Measurements from ENCODE around the gene GRIN2A.

GRIN2A gene

DNA sequence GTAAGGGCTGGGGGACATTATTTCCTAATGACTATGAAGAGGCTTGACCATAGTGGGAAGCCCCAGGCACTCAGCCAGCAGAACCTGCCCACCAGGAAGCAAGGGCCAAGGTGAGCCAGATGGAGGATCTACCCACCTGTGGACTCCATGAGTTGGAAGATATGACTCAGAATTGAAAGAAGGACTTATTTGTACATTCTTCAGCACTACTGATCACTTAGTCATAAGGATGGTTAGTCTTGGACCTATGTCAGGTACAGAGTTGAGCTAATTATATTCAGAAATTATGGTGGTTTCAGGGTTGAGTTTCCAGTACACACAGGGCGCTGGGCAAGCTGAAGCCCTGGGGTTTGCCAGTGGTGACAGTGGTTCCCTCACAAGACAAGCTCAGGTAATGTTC lies 24.0 kb upstream of the GRIN2A start:
- TF ChIP-seq, protein P1, sequence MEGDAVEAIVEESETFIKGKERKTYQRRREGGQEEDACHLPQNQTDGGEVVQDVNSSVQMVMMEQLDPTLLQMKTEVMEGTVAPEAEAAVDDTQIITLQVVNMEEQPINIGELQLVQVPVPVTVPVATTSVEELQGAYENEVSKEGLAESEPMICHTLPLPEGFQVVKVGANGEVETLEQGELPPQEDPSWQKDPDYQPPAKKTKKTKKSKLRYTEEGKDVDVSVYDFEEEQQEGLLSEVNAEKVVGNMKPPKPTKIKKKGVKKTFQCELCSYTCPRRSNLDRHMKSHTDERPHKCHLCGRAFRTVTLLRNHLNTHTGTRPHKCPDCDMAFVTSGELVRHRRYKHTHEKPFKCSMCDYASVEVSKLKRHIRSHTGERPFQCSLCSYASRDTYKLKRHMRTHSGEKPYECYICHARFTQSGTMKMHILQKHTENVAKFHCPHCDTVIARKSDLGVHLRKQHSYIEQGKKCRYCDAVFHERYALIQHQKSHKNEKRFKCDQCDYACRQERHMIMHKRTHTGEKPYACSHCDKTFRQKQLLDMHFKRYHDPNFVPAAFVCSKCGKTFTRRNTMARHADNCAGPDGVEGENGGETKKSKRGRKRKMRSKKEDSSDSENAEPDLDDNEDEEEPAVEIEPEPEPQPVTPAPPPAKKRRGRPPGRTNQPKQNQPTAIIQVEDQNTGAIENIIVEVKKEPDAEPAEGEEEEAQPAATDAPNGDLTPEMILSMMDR (IDR thresholded peaks at IDR 0.05; ENCODE audit: low read depth, low read length, missing control alignments) = no peak
- no peak overlapping the region for H3K4me3 ChIP-seq (replicated peaks; ENCODE audit: low read depth, low read length)
- DNase-seq (ENCODE audit: extremely low read depth, low read depth) = no peak

DNA sequence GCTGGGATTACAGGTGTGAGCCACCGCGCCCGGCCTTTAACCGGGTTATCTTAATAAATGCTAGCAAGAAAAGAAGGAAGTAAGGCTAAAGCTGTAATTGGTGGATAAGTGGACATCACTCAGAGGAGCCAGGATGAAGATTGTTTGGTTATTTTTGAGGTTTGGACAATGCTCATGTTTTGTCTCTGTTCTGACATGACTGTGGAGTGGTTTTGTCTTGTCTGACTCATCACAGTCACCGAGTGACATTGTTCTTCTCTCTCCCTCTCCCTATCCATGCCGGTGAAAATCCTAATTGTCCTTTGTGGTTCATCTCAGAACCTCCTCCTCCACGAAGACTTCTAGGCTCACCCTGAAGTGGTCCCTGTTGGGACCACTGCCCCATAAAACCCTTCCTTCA lies 23.5 kb upstream of the GRIN2A start:
- no peak overlapping the region for H3K4me3 ChIP-seq (replicated peaks; ENCODE audit: low read depth, low read length)

DNA sequence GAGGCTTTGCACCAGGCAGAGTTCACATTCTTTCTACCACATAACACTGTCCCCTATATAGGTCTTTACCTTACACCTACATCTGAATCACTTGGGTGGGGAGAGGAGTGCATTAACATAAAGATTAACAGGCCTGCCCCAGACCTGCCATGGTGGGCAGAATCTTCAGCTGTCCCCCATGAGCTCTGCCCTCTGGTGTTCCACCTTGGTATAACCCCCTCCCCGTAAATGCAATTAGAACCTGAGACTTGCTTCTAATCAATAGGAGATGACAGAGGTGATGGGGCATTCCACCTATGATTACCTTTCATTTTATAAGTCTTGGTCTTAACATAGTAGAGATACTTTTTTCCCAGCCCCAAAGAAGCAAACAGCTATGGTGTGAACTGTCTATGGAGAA lies 20.4 kb upstream of the GRIN2A start:
- TF ChIP-seq, protein P1 (IDR thresholded peaks at IDR 0.05; ENCODE audit: low read depth, low read length, missing control alignments) = no peak
- DNase-seq (ENCODE audit: extremely low read depth, low read depth) = no peak
- H3K4me3 ChIP-seq (replicated peaks; ENCODE audit: low read depth, low read length) = no peak overlapping the region

More for the DNA sequence above, 23.5 kb upstream of the GRIN2A start:
- TF ChIP-seq, protein P1 (IDR thresholded peaks at IDR 0.05; ENCODE audit: low read depth, low read length, missing control alignments) = no peak
- no peak for DNase-seq (ENCODE audit: extremely low read depth, low read depth)

DNA sequence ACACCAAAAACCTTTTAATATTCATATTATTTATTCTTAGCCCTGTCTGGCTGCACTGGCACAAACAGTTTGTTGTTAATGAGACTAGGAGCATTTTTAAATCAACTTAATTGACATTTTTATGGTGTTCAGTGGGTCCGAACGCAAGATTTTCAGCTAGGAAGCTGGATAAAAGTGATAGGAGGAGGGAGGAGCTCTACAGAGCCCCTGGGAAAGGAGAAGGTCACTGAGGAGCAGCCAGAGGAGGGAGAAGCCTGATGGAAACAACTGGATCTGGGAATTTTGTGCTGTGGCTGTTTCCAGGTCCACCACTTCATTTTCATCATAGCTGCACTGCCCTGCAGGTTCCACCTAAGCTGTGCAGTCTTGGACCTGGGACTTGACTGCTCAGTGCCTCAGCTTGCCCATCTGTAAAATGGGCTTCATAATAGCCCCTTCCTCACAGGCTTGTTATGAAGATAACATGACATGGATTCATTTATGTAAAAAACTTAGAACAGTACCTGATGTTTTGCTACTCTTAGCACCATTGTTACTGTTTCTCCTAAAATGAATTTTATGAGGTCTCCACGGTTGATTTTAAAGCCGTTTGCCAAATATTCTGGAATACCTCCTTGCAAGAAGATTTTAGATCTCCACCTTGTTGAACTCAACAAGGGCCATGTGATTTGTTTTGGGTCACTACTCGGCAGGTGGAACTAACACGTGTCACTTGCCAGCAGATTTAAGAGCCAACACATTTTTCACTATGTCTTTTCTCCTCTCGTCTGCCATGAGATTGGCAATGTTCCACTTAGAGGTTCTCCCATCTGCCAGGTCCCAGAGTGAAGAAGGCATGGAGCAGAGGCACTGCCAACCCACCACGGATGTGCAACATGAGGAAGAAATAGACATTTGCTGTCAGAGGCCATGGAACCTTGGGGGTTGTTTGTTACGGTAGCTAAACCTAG lies 18.7 kb upstream of the GRIN2A start:
- no peak for DNase-seq (ENCODE audit: extremely low read depth, low read depth)
- no peak overlapping the region for H3K4me3 ChIP-seq (replicated peaks; ENCODE audit: low read depth, low read length)
- TF ChIP-seq, protein P1 (IDR thresholded peaks at IDR 0.05; ENCODE audit: low read depth, low read length, missing control alignments) = no peak

DNA sequence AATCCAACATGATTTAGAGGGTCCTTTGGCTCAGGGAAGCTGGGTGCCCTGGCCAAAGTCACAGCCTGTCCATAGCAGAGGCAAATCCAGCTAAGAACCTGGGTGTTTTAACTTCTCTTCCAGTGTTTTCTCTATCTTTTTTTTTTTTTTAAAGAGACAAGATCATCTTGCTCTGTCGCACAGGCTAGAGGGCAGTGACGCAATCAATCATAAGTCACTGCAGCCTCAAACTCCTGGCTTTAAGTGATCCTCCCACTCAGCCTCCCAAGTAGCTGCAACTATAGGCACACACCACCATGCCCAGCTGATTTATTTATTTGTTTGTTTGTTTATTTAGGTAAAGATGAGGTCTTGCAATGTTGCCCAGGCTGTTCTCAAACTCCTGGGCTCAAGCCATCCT lies 14.8 kb upstream of the GRIN2A start:
- TF ChIP-seq, protein P1 (IDR thresholded peaks at IDR 0.05; ENCODE audit: low read depth, low read length, missing control alignments) = no peak
- H3K4me3 ChIP-seq (replicated peaks; ENCODE audit: low read depth, low read length) = no peak overlapping the region
- no peak for DNase-seq (ENCODE audit: extremely low read depth, low read depth)

DNA sequence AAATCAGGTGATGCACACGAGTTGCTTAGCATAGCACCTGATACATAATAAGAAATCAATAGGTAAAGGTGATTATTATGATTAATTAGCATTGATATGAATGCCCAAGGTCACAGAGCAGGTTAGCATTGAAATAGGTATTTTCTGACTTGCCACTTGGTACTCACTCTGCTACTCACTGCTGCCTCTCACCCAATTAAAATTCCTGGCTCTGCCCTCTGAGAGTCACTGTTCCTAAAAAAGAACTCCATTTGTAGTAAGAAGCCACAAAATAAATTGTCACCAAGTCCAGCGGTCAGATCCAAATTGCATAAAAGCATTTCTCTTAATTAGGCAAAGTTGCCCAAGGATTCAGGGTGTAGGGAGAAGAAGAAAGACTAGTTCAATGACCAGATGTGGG lies 8.9 kb upstream of the GRIN2A start:
- DNase-seq (ENCODE audit: extremely low read depth, low read depth) = no peak
- TF ChIP-seq, protein P1 (IDR thresholded peaks at IDR 0.05; ENCODE audit: low read depth, low read length, missing control alignments) = no peak

More for the DNA sequence above, 8.9 kb upstream of the GRIN2A start:
- H3K4me3 ChIP-seq (replicated peaks; ENCODE audit: low read depth, low read length) = no peak overlapping the region
